ENCODE measurements around the gene ADGRA1.

The ADGRA1 gene

DNA sequence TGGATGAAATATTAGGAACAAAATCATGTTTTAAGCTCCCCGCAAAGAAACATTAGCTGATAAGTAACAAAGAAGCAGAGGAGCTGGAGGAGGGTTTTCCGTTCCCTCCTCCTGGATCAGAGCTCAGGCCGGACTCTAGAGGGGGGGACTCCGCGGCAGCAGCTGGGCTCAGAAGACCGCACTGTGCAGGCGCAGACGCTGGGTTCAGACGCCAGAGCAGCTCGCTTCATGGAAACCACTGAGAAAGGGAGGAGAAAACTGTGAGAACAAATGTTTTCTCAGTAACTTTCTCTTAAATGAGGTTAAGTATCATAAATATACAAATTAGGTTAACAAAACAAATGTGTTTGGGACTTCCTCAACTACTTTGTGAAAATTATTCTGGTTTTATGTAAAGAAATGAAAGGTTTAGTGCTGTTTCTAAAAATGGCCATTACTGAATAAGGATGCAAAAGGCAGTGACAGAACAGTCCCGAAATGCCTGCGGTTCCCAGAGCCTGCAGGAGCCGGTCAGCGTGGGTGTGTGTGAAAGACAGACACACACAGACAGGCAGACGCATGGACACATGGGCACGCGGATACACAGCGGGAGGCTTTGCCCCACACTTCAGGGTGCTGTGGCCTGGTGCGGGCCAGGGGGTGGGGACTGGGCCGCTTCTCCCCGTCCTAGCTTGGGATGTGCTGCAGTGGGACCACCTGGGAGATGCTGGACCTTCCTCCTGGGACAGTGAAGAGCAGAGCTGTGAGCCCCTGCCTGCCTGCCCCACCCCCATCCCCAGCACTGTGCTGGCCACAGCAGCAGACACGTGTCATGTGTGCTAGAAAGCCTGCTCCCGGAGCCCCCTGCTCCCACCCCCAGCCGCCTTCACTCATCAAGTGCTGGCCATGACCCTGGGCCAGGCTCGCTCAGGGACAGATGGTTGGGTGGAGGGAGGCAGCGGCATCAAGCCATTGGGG lies 20.3 kb upstream of the ADGRA1 start:
- H3K4me3 ChIP-seq (ENCODE audit: control insufficient read depth, low read depth, low read length): no peak overlapping the region
- TF ChIP-seq, protein P1, sequence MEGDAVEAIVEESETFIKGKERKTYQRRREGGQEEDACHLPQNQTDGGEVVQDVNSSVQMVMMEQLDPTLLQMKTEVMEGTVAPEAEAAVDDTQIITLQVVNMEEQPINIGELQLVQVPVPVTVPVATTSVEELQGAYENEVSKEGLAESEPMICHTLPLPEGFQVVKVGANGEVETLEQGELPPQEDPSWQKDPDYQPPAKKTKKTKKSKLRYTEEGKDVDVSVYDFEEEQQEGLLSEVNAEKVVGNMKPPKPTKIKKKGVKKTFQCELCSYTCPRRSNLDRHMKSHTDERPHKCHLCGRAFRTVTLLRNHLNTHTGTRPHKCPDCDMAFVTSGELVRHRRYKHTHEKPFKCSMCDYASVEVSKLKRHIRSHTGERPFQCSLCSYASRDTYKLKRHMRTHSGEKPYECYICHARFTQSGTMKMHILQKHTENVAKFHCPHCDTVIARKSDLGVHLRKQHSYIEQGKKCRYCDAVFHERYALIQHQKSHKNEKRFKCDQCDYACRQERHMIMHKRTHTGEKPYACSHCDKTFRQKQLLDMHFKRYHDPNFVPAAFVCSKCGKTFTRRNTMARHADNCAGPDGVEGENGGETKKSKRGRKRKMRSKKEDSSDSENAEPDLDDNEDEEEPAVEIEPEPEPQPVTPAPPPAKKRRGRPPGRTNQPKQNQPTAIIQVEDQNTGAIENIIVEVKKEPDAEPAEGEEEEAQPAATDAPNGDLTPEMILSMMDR (IDR thresholded peaks at IDR 0.05; ENCODE audit: control insufficient read depth, insufficient read depth, low read depth, low read length, missing control alignments): no peak
- no peak for DNase-seq (ENCODE audit: low read depth)

DNA sequence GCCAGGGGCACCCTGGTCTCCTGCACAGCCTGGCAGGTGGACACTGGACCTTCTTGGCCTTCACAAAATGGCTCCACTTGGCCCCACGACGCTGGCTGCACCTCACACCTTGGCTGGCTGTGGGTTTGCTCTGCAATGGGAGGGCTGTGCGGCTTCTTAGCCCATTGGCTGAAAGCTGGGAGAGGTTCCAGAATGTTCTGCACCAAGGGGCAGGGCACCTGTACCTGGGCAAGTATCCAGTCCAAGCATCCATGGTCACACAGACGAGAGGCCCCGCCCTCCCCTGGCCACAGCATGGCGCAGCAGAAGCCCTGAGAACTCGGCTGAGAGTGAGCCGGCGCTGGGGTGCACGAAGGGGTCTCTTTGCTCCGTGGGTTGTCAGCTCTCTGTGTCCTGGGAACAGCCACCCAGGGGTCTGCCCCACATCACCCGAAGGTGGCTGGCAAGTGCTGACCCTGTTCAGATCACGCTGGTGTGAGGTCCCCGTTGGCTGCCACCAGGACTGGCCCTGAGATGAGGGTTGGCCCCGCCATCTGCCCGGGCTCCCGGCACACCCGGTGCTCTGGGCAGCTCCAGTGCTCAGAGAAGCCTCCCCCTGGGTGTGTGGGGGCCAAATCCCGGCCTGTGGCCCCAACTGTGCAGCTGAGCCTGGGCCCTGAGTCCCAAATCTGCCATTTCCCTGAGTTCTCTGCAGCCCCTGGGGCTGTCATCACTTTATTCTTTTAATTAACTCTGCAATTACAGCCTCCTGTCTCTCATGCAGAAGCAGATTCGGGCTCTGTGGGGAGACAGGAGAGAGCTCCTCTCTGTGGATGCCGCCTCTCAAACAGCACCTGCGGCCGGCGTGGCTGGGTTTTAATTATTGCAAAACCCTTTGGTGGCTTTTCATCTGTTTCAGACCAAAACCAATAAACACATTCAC lies 19.4 kb upstream of the ADGRA1 start:
- TF ChIP-seq, protein P1 (IDR thresholded peaks at IDR 0.05; ENCODE audit: control insufficient read depth, insufficient read depth, low read depth, low read length, missing control alignments): no peak
- no peak for DNase-seq (ENCODE audit: low read depth)
- no peak overlapping the region for H3K4me3 ChIP-seq (ENCODE audit: control insufficient read depth, low read depth, low read length)

DNA sequence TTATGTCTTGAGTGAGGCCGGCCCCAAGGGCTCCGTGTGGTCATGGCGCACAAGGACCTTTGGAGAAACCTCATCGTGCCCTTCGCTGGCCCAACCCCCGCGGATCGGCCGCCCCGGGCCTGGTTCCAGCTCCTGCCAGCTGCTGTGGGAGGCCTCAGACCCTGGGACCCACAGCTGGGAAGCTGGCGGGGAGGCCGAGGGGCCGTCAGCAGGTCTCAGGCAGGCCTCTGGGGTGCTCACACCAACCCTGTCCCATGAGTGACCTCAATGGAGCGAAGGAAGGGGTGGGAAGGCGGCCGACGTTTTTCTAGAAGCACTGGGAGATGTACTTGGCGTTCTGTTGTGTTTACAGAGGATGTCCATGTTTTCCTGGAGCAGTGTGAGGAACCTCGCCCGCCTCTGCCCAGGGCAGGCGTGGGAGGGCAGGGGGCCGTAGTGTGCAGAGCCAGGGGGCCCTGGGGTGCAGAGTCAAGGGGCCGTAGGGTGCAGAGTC lies 18.6 kb upstream of the ADGRA1 start:
- no peak for DNase-seq (ENCODE audit: low read depth)
- TF ChIP-seq, protein P1 (IDR thresholded peaks at IDR 0.05; ENCODE audit: control insufficient read depth, insufficient read depth, low read depth, low read length, missing control alignments): no peak
- H3K4me3 ChIP-seq (ENCODE audit: control insufficient read depth, low read depth, low read length): no peak overlapping the region

DNA sequence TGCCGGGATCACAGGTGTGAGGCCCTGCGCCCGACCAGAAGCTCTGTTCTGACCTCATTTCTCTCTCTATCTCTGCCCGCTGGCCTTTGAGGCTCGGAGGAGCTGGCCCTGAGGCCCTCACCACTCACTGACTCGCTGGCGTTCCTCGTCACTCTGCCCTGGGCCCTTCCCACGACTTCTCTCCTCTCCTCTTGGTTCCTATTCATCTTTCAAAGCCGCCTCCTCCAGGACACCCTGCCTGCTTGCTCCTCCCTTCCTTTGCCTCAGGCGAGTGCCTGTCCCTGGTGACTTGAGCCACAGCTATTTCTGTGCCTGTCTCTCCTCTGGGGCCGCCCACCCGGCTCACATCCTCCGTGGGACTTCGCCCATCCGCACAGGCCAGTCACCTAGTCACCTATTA lies 17.3 kb upstream of the ADGRA1 start:
- H3K4me3 ChIP-seq (ENCODE audit: control insufficient read depth, low read depth, low read length): no peak overlapping the region
- DNase-seq (ENCODE audit: low read depth): no peak
- TF ChIP-seq, protein P1 (IDR thresholded peaks at IDR 0.05; ENCODE audit: control insufficient read depth, insufficient read depth, low read depth, low read length, missing control alignments): no peak

DNA sequence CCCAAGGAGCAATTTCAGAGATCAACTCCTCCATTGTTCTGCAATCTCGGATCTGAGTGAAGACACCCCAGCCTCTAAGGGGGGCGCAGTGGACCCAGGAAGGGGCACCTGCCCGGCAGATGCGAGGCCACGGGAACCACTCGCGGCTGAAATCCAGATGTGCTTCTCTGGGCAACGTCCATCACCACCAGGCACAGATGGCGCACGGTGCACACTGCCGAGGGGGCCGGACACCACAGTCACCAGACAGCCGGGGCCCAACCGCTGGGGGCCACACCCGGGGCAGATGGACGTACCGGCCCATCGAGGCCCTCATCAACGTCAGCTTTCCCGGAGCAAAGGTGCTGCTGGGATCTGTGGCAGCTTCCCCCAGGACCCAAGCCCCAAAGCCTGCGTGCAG lies 16.9 kb upstream of the ADGRA1 start:
- H3K4me3 ChIP-seq (ENCODE audit: control insufficient read depth, low read depth, low read length): no peak overlapping the region
- no peak for DNase-seq (ENCODE audit: low read depth)
- TF ChIP-seq, protein P1 (IDR thresholded peaks at IDR 0.05; ENCODE audit: control insufficient read depth, insufficient read depth, low read depth, low read length, missing control alignments): no peak

DNA sequence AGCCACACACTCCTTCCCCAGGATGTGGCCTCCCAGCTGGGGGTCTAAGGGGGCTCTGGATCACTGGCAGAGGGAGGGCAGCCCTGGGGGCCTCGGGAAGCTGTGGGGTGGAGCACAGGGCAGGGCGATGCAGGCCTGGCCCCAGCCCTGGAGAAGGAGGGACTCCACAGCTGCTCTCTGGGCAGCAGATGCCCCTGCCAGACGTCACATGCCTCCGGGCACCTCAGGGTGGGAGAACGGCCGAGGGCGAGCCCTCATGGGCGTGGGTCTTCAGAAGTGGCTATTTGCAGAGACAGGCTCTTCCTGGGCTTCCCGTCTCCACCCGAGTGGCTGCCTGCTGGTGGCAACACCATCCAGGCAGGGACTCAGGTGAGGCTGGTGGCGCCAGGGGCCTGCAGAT lies 16.0 kb upstream of the ADGRA1 start:
- no peak overlapping the region for H3K4me3 ChIP-seq (ENCODE audit: control insufficient read depth, low read depth, low read length)
- TF ChIP-seq, protein P1 (IDR thresholded peaks at IDR 0.05; ENCODE audit: control insufficient read depth, insufficient read depth, low read depth, low read length, missing control alignments): no peak
- no peak for DNase-seq (ENCODE audit: low read depth)
